WERI-Rb-1 (cell line): ENCODE results near the gene RPL10.

Experiments used
- DNase-seq: peaks from one replicate; pipeline ENCODE4 v3.0.0-alpha.2; 2020
- H3K27ac ChIP-seq: fragments of 250-450 bp; sonication (Bioruptor Pico); 2 replicates; pipeline ENCODE4 v1.5.1; 2020; ENCODE audit warnings: mild to moderate bottlenecking, moderate library complexity
- H3K27me3 ChIP-seq: fragments of 250-450 bp; sonication (Bioruptor Pico); 2 replicates; pipeline ENCODE4 v1.5.1; 2021; ENCODE audit warnings: mild to moderate bottlenecking, low read depth, moderate library complexity; ENCODE audit not compliant: insufficient read depth, severe bottlenecking
- H3K36me3 ChIP-seq: fragments of 250-450 bp; sonication (Bioruptor Pico); 2 replicates; pipeline ENCODE4 v1.5.1; 2020; ENCODE audit warnings: mild to moderate bottlenecking, moderate library complexity
- H3K4me3 ChIP-seq: 2 replicates; pipeline ENCODE4 v1.5.1; 2011; ENCODE audit warnings: low read depth, mild to moderate bottlenecking, control low read depth, low read length
- H3K9me3 ChIP-seq: fragments of 250-450 bp; sonication (Bioruptor Pico); 2 replicates; pipeline ENCODE4 v1.5.1; 2021; ENCODE audit warnings: mild to moderate bottlenecking, moderate library complexity; ENCODE audit not compliant: severe bottlenecking
- TF ChIP-seq, protein P1 (sequence below): IDR thresholded peaks from 2 replicates; pipeline ENCODE4 v1.5.1; 2011; ENCODE audit warnings: low read depth, mild to moderate bottlenecking, control low read depth, inconsistent platforms, low read length

The RPL10 gene

DNA sequence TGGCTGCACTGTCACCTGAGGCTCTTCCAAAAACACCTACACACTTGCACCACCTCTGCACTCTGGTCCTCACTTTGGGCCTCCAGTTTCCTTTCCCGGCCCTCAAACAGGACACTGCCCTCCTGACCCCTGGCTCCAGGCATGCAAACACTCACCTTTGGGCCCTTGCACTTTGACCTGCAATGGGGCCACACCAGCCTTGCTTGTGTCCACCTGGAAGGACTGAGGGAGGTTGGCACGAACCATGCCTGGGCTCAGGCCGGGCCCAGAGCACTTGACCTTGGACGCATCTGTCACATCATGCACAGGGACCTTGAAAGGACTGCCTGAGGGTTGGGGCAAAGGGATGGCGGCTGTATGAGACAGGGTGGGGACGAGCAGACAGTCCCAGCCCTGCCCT, 39.3 kb upstream of the RPL10 start:
- Histone ChIP-seq H3K4me3 (no peak overlapping the region), H3K36me3 (peaks cover 97% of the 10 kb centered on the region), H3K27me3 (peaks cover 21% of the 10 kb centered on the region), H3K9me3 (no peaks in the 10 kb centered on the region), H3K27ac (no peak overlapping the region)
- TF ChIP-seq, protein P1, sequence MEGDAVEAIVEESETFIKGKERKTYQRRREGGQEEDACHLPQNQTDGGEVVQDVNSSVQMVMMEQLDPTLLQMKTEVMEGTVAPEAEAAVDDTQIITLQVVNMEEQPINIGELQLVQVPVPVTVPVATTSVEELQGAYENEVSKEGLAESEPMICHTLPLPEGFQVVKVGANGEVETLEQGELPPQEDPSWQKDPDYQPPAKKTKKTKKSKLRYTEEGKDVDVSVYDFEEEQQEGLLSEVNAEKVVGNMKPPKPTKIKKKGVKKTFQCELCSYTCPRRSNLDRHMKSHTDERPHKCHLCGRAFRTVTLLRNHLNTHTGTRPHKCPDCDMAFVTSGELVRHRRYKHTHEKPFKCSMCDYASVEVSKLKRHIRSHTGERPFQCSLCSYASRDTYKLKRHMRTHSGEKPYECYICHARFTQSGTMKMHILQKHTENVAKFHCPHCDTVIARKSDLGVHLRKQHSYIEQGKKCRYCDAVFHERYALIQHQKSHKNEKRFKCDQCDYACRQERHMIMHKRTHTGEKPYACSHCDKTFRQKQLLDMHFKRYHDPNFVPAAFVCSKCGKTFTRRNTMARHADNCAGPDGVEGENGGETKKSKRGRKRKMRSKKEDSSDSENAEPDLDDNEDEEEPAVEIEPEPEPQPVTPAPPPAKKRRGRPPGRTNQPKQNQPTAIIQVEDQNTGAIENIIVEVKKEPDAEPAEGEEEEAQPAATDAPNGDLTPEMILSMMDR = no peak
- no peak for DNase-seq

DNA sequence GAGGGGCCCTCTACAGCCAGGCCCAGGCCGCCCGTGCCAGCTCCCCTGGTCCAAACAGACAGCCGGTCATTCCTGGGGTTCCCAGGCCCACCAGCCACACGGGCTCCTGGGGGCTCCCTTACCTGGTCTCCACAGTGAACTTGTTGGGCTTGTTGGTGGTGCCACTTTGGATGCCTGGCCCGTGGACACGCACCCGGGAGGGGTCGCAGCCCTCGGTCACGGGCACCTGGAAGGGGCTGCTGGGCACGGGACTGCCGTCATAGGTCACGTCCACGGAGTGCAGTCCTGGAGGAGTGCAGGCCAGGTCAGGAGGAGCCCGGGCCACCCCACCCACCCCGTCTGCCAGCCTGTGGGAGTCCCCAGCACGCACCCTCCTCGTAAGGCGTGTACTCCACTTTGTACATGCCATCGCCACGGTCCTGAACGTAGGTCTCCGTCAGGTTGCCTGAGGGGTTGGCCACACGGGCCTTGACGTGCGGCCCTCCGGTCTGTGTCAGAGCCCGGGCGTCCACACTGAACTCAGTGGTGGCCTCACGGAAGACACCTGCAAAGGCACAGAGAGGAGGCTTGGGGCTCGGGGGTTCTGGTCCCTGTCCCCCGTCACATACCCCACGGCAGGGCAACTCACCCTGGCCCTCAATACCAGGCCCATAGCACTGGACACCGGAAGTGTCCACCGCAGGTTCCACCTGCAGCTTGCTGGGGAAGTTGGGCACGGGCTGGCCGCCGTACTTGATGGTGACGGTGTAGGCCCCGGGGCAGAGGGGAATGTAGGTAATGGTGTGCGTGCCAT, 38.6 kb upstream of the RPL10 start:
- TF ChIP-seq, protein P1 = no peak
- Histone ChIP-seq H3K36me3 (peaks cover 97% of the 10 kb centered on the region), H3K9me3 (no peaks in the 10 kb centered on the region), H3K4me3 (no peak overlapping the region), H3K27ac (no peak overlapping the region), H3K27me3 (peaks cover 19% of the 10 kb centered on the region)
- no peak for DNase-seq

DNA sequence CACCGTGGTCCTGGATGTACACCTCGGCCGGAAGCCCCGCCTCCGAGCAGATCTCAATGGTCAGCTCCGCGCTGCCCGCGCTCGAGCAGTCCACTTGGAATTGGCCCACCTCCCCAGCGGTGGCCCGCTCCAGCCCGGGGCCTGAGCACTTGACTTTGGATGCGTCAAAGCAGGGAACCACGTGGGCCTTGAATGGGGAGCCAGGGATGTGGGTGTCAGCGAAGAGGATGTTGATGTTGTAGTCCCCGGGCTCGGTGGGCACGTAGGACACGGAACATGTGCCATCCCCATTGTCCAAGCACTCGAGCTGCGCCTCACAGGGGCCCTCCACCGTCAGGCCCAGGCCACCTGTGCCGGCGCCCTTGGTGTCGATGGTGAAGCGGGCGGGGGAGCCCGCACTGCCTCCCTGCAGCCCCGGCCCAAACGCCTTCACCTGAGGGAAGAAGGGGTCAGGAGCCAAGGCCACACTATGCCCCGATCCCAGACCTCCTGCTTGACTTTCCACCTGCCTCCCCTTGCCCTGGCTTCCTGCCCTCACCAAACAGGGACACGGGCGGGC, 37.9 kb upstream of the RPL10 start:
- peaks cover 19% of the 10 kb centered on the region for H3K27me3 ChIP-seq
- H3K9me3 ChIP-seq = no peaks in the 10 kb centered on the region
- H3K36me3 ChIP-seq = peaks cover 97% of the 10 kb centered on the region
- TF ChIP-seq, protein P1 = no peak
- H3K27ac ChIP-seq = no peak overlapping the region
- no peak for DNase-seq
- H3K4me3 ChIP-seq = no peak overlapping the region

DNA sequence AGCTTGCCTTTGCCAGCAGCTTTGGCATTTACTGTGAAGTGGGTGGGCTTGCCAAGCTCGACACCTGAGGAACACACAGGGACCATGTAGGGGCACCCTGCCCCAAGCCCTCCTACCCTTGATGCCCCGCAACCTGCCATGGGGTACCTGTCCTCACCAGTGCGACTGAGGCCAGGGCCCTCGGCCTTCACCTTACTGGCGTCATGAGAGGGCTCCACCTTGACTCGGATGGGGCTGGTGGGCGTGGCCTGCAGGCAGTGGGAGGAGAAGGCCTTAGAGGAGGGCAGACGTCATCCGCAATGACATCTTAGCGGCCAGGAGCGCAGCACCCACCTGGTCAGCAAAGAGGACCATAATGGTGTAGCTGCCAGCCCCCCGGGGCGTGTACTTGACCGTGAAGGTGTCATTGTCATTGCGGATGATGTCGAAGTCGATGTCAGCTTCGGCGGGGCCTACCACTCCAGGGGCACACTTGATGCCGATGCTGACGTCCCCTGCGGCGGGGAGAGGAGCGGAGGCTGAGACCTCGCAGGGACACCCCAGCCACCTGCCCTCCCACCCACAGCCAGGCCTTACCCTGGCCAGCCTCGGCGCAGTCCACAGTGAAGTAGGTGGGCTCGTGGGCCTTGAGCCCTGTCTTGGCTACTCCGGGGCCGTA, 36.0 kb upstream of the RPL10 start:
- Histone ChIP-seq H3K9me3 (no peaks in the 10 kb centered on the region), H3K4me3 (no peak overlapping the region), H3K27me3 (peaks cover 17% of the 10 kb centered on the region), H3K36me3 (peaks cover 97% of the 10 kb centered on the region), H3K27ac (no peak overlapping the region)
- TF ChIP-seq, protein P1 = no peak
- DNase-seq = no peak

DNA sequence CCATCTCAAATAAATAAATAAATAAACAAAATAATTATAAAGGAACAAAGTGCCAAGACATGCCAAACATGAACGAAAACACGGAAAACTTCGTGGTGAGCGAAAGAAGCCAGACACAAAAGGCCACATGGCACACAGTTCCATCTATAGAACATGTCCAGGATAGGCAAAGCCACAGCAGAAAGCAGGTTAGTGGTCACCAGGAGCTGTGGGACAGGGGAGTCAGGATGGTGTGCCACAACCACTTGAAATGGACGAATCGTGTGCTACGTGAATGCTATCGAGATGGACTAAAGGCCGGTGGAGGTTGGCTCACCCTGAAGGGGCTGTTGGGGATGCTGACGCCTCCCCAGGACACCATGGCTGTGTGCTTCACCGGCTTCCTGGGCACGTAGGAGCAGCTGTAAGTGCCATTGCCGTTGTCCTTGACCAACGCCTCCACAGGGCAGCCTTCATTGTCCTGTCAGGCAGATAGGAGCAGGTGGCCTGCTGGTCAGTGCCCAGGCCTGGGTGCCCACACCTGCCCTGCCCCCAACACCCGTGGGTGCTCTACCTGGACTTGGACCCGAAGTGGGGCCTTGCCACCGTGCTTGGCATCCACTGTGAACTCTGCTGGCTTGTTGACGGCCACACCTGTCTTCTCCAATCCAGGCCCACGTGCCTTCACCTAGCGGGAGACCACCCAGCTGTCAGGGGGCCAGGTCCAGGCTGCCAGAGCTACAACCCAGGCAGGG, 34.3 kb upstream of the RPL10 start:
- no peak overlapping the region for H3K4me3 ChIP-seq
- peaks cover 12% of the 10 kb centered on the region for H3K27me3 ChIP-seq
- no peaks in the 10 kb centered on the region for H3K9me3 ChIP-seq
- peaks cover 97% of the 10 kb centered on the region for H3K36me3 ChIP-seq
- TF ChIP-seq, protein P1 = no peak
- H3K27ac ChIP-seq = no peak overlapping the region
- no peak for DNase-seq
